GM12878 (cell line): ENCODE results near the gene KCNH4. TPM values are rescaled to one million over a fixed set of nuclear protein-coding genes. Genes with fewer than 3 reads are reported as not detected.

Experiments used
- ATAC-seq: fragments of 200-7000 bp; cut with Tn5 transposase; 3 replicates; pipeline ENCODE4 v1.9.1; 2020; ENCODE audit warnings: mild to moderate bottlenecking, moderate library complexity
- BruUV-seq: library from RNA; stranded (reverse); fragments of 400-500 nt; replicated peaks from 2 replicates; lab custom pipeline; 2021; lab: Mats Ljungman, UMichigan
- CTCF ChIA-PET: fragments of 300-600 bp; sonication (Branson Sonifier 250); formaldehyde crosslinking; extraction: SDS; loops from one replicate; lab custom pipeline; 2021; ENCODE audit warnings: inconsistent platforms; lab: Yijun Ruan, JAX
- POLR2A ChIA-PET: fragments of 350-600 bp; formaldehyde crosslinking; extraction: SDS; loops from one replicate; lab custom pipeline; 2021; ENCODE audit warnings: inconsistent platforms; lab: Charles Lee
- RAD21 ChIA-PET: fragments of 300-600 bp; sonication (Branson Sonifier 250); formaldehyde crosslinking; loops from one replicate; lab custom pipeline; 2023; ENCODE audit warnings: antibody characterized with exemption; ENCODE audit not compliant: unreplicated experiment; lab: Charles Lee
- SMC1A ChIA-PET: fragments of 300-600 bp; sonication (Branson Sonifier 250); formaldehyde crosslinking; loops from one replicate; lab custom pipeline; 2023; ENCODE audit not compliant: unreplicated experiment, uncharacterized antibody; lab: Charles Lee
- DNase-seq: peaks from one replicate; pipeline ENCODE4 v3.0.0-alpha.2; 2011; ENCODE audit warnings: low read depth, low spot score
- FAIRE-seq: peaks from 3 replicates; lab custom pipeline; 2011; peaks lifted over from hg19 to GRCh38; lab: Jason Lieb, UNC
- H2AFZ ChIP-seq: 2 replicates; pipeline ENCODE4 v1.6.0; 2011; ENCODE audit warnings: low read depth, low read length, control low read depth; ENCODE audit not compliant: control insufficient read depth
- H3K27ac ChIP-seq: 2 replicates; pipeline ENCODE4 v1.5.1; 2011; ENCODE audit warnings: control low read depth; ENCODE audit not compliant: control insufficient read depth, insufficient read depth
- H3K27me3 ChIP-seq, 2 experiments: replicated peaks in 1 of 2; 2 replicates each; pipeline versions ENCODE4 v1.6.0 to v1.6.1; 2011; ENCODE audit warnings: low read length in 1 of 2; ENCODE audit not compliant: control insufficient read depth in 2 of 2, insufficient read depth in 2 of 2
- H3K36me3 ChIP-seq, 2 experiments: 2 replicates each; pipeline ENCODE4 v1.5.1; 2011; ENCODE audit warnings: low read length in 1 of 2; ENCODE audit not compliant: control insufficient read depth in 2 of 2, insufficient read depth in 2 of 2
- H3K4me1 ChIP-seq: 2 replicates; pipeline ENCODE4 v1.6.1; 2011; ENCODE audit warnings: mild to moderate bottlenecking, low read length, moderate library complexity, mixed read lengths; ENCODE audit not compliant: control insufficient read depth, insufficient read depth
- H3K4me2 ChIP-seq: 2 replicates; pipeline ENCODE4 v1.6.0; 2011; ENCODE audit warnings: control low read depth; ENCODE audit not compliant: control insufficient read depth, insufficient read depth
- H3K4me3 ChIP-seq: fragments of 200-600 bp; sonication (generic); 2 replicates; pipeline ENCODE4 v1.5.1; 2016
- H3K79me2 ChIP-seq: 2 replicates; pipeline ENCODE4 v1.6.0; 2011; ENCODE audit warnings: low read length; ENCODE audit not compliant: control insufficient read depth, insufficient read depth
- H3K9ac ChIP-seq: 2 replicates; pipeline ENCODE4 v1.8.0; 2011; ENCODE audit warnings: low read length, control low read depth, mixed read lengths; ENCODE audit not compliant: control insufficient read depth, insufficient read depth
- H3K9me3 ChIP-seq: replicated peaks from 3 replicates; pipeline ENCODE4 v1.5.1; 2011; ENCODE audit warnings: mild to moderate bottlenecking, low read length; ENCODE audit not compliant: control insufficient read depth, insufficient read depth
- H4K20me1 ChIP-seq: 2 replicates; pipeline ENCODE4 v1.6.0; 2011; ENCODE audit not compliant: control insufficient read depth, insufficient read depth
- CHD1 ChIP-seq: IDR thresholded peaks from 2 replicates; pipeline ENCODE4 v1.6.1; 2012; ENCODE audit warnings: low read depth, low read length, improper control_type of control experiment
- MTA2 ChIP-seq: fragments of 450-650 bp; IDR thresholded peaks from 2 replicates; pipeline ENCODE4 v1.6.1; 2016; ENCODE audit warnings: low read depth, mild to moderate bottlenecking, moderate library complexity
- MXI1 ChIP-seq: fragments of 150-350 bp; IDR thresholded peaks from 2 replicates; pipeline ENCODE4 v1.6.1; 2011; ENCODE audit warnings: low read depth, mild to moderate bottlenecking, inconsistent platforms, low read length, improper control_type of control experiment
- PAX5 ChIP-seq: IDR thresholded peaks from 2 replicates; pipeline ENCODE4 v1.6.1; 2011; ENCODE audit warnings: low read depth, low read length, borderline replicate concordance
- RCOR1 ChIP-seq: conservative IDR thresholded peaks from 2 replicates; pipeline ENCODE4 v1.6.1; 2012; ENCODE audit warnings: low read depth, low read length, improper control_type of control experiment
- SRF ChIP-seq, 2 experiments: IDR thresholded peaks; 2 replicates each; pipeline ENCODE4 v1.6.1; 2011; ENCODE audit warnings: low read depth in 2 of 2, low read length in 2 of 2, mild to moderate bottlenecking in 1 of 2, moderate library complexity in 1 of 2
- TAF1 ChIP-seq: IDR thresholded peaks from 2 replicates; pipeline ENCODE4 v1.6.1; 2011; ENCODE audit warnings: mild to moderate bottlenecking, low read depth, low read length, borderline replicate concordance
- WGBS: methylation state at CpG from one replicate; pipeline ENCODE4 v1.1.6; 2016; ENCODE audit warnings: low lambda C conversion rate; ENCODE audit not compliant: insufficient replicate concordance, insufficient coverage; ENCODE audit errors: missing lambda C conversion rate; 5-methylcytosine and 5-hydroxymethylcytosine counted together
- in situ Hi-C: fragments of 300-500 bp; cut with MboI; formaldehyde crosslinking; loops from 9 replicates; pipeline ENCODE4 v1.14.3; 2018; ENCODE audit warnings: mixed read lengths
- intact Hi-C: fragments of 100-400 bp; cut with micrococcal nuclease; formaldehyde crosslinking; loops from one replicate; pipeline ENCODE4 v1.14.2; 2022; ENCODE audit not compliant: unreplicated experiment
- polyA plus RNA-seq, 11 experiments: library from polyadenylated mRNA; depleted of rRNA in 4 of 11; unstranded in 6 of 11; stranded (reverse) in 5 of 11; fragments of >200 nt; fragmentation: Nextera tagmentation in 4 of 11; fragmentation: Illumina TruSeq in 1 of 11; extraction: Ambion mirVana in 4 of 11; extraction: Trizol in 1 of 11; gene quantifications; 1 replicate in 1 of 11; 2 replicates in 10 of 11; pipeline versions ENCODE4 v1.2.1 to v1.2.3, GENCODE V29; 2011 to 2016; ENCODE audit warnings: inconsistent platforms in 2 of 11, missing spikeins in 2 of 11, low read depth in 1 of 11
- total RNA-seq, 4 experiments: library from RNA; depleted of rRNA in 3 of 4; stranded (reverse); fragments of >200 nt in 3 of 4; fragmentation: Illumina TruSeq in 1 of 4; extraction: Trizol in 1 of 4; gene quantifications; 2 replicates each; pipeline versions ENCODE4 v1.2.1 to v1.2.3, GENCODE V29; 2013 to 2021
- TF ChIP-seq, protein P1 (sequence below): fragments of 450-650 bp; IDR thresholded peaks from 2 replicates; pipeline ENCODE4 v1.6.1; 2018; ENCODE audit warnings: borderline replicate concordance, mild to moderate bottlenecking; ENCODE audit not compliant: partially characterized antibody

Gene KCNH4
- total and polyA plus RNA-seq, 10 of the 15 experiments (the other 5 are each of a cell fraction or from before 2014, with no cell fraction given): 0.03 to 0.88 (median 0.10) TPM; not detected in 2

DNA sequence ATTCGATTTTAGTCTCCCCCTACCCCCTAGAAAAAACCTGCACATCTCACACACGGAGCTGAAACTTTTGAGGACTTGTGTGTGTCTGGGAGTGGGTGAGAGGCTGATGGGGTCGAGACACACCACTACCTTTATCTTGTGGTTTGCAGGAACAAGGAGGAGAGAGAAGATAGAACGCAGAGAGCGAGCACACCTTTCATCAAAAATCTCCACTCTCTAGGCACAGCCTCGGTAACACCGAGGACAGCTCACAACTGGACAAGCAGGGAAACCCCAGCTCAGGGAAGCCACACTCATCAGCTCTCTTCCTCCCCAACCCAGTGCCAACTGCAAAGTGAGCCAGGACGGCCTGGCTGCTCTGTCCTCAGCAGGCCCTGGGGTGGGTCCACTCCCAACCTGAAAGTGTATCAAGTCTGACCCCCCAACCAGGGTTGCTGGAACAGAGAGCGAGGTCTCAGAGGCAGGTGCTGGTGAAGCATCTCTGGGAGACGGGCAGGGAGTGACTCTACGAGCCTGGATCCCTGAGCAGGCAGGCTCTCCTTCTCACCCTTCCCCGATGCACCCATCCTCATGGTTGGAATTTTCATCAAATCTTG, 18.6 kb upstream of the KCNH4 start:
- no peak for FAIRE-seq

More for the DNA sequence above, 18.6 kb upstream of the KCNH4 start:
- H3K9me3 ChIP-seq: no peaks in the 10 kb centered on the region
- H3K27ac ChIP-seq: no peak overlapping the region
- in situ Hi-C loops (no loop called here), intact Hi-C loops (no loop called here)
- DNase-seq: no peak
- H3K27me3 ChIP-seq: no peaks in the 10 kb centered on the region
- ChIA-PET SMC1A (interaction anchor here (1.1 to 1.2 kb wide), 3 partner anchors 17 to 49 kb away, joined by 3 to 5 read pairs (median 3); no protein-coding TSS in a partner anchor), POLR2A (interaction anchor here (0.5 to 0.6 kb wide), 4 partner anchors 38 to 1976 kb away, joined by 6 to 13 read pairs (median 6); no protein-coding TSS in a partner anchor), CTCF (interaction anchor here (1.0 to 2.5 kb wide), 3 partner anchors 13 to 23 kb away, joined by 3 to 9 read pairs (median 5); partner anchors contain the start of gene HCRT), RAD21 (interaction anchor here (1.0 kb wide), 1 partner anchor 207 kb away, joined by 3 read pairs; no protein-coding TSS in a partner anchor)
- no peak overlapping the region for H3K4me2 ChIP-seq
- H4K20me1 ChIP-seq: no peaks in the 10 kb centered on the region
- no peak overlapping the region for H3K9ac ChIP-seq
- peaks cover 4 to 12% of the 10 kb centered on the region in 2 experiments; a peak in 3 of 4 replicates for H3K36me3 ChIP-seq
- ATAC-seq: peak; percentile 56
- H3K4me1 ChIP-seq: no peaks in the 10 kb centered on the region; the same call in 1 of the 2 replicates
- no peak for TF ChIP-seq RCOR1
- TF ChIP-seq CHD1: no peak
- no peak for TF ChIP-seq TAF1
- no peak for TF ChIP-seq MXI1
- TF ChIP-seq MTA2: no peak
- no peak for TF ChIP-seq SRF (IDR thresholded peaks at IDR 0.05; ENCODE audit: low read depth in 2 of 2, low read length in 2 of 2)
- no peak for TF ChIP-seq PAX5
- TF ChIP-seq, protein P1, sequence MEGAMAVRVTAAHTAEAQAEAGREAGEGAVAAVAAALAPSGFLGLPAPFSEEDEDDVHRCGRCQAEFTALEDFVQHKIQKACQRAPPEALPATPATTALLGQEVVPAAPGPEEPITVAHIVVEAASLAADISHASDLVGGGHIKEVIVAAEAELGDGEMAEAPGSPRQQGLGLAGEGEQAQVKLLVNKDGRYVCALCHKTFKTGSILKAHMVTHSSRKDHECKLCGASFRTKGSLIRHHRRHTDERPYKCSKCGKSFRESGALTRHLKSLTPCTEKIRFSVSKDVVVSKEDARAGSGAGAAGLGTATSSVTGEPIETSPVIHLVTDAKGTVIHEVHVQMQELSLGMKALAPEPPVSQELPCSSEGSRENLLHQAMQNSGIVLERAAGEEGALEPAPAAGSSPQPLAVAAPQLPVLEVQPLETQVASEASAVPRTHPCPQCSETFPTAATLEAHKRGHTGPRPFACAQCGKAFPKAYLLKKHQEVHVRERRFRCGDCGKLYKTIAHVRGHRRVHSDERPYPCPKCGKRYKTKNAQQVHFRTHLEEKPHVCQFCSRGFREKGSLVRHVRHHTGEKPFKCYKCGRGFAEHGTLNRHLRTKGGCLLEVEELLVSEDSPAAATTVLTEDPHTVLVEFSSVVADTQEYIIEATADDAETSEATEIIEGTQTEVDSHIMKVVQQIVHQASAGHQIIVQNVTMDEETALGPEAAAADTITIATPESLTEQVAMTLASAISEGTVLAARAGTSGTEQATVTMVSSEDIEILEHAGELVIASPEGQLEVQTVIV: no peak
- BruUV-seq: no TSS peak
- no peaks in the 10 kb centered on the region for H3K79me2 ChIP-seq
- no peak overlapping the region for H2AFZ ChIP-seq
- H3K4me3 ChIP-seq: no peak overlapping the region
- 79% methylated on average over 12 of the region's 12 CpGs for WGBS
